Lower leg skin (tissue), 3 donors: ENCODE measurements around the gene ZNF619.

ENCODE experiments used
- CTCF ChIP-seq, 3 donors: fragments of 450-650 bp; IDR thresholded peaks; one replicate each; pipeline ENCODE4 v1.5.1; 2016; ENCODE audit warnings: antibody characterized with exemption in 3 of 3, mild to moderate bottlenecking in 3 of 3, moderate library complexity in 2 of 3
- POLR2A ChIP-seq, 2 donors: fragments of 450-650 bp; IDR thresholded peaks; one replicate each; pipeline ENCODE4 v1.6.1; 2016 to 2017; ENCODE audit warnings: antibody characterized with exemption in 2 of 2, mild to moderate bottlenecking in 1 of 2, moderate library complexity in 1 of 2

- TF ChIP-seq CTCF (IDR thresholded peaks at IDR 0.05) (no peak), POLR2A (IDR thresholded peaks at IDR 0.05) (no peak)
Observed at GRCh38 chr3:40470701-40471100, 6.2 kb upstream of the ZNF619 start.
